GM23248 (cell line): Measurements from ENCODE around the gene ITGB1BP1.

Experiments
- EZH2 ChIP-seq: fragments of 200-600 bp; sonication (generic); IDR thresholded peaks from 2 replicates; pipeline ENCODE4 v1.6.1; 2018; ENCODE audit warnings: antibody characterized with exemption, mild to moderate bottlenecking; ENCODE audit not compliant: insufficient read depth, poor library complexity, severe bottlenecking
- EZH2phosphoT487 ChIP-seq: fragments of 200-600 bp; sonication (generic); IDR thresholded peaks from 2 replicates; pipeline ENCODE4 v1.6.1; 2018; ENCODE audit warnings: antibody characterized with exemption, moderate library complexity, mild to moderate bottlenecking, low read depth; ENCODE audit not compliant: insufficient read depth

DNA sequence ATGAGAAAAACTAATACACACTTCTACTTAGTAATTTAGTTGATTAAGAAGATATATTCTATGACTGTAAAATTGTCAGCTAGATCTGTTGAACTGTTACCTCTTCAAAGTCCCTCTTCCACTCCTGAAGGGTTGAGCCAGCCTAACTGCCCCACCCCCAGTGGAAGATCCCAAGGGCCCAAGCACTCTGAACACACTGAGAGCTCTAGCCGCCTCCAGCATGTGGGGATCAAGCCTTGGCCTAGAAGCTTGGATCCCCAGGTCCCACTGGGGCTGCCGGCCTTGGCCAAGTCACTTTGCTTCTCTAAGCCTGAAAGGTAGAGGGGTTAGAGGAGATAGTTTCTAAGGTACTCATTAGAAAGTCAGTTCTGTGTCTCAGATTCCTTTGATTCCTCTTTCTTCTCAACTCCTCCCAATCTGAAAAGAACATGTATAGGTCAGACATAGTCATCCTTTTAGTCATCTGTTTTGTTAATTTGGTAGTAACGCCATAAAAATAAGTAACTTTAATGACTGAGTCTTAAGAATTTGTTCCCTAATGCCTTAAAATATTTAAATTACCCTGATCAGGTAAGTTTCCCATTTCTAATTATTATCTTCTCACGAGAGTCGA is 5.7 kb upstream of the ITGB1BP1 start:
- TF ChIP-seq EZH2phosphoT487 (no peak), EZH2 (no peak)
